Memory B cell (primary cell): ENCODE measurements around the gene RBM39.
"Not testable (repeated sequence)": the region's sequence is repeated elsewhere in the genome, so short reads cannot be mapped to it uniquely, and the experiment has no call there.

ENCODE experiments used
- ATAC-seq: fragments of 150-1000 bp; cut with Tn5 transposase; 2 replicates; pipeline ENCODE4 v1.10.0; 2021; ENCODE audit warnings: low read depth, mild to moderate bottlenecking, moderate library complexity
- DNase-seq, 2 donors: peaks; one replicate each; pipeline ENCODE4 v3.0.0; 2022; ENCODE audit warnings: low spot score in 2 of 2
- H3K27ac Mint-ChIP-seq: one replicate; pipeline ENCODE4 v1.8.0; 2022; ENCODE audit warnings: mild to moderate bottlenecking, moderate library complexity, mixed read lengths
- H3K27me3 Mint-ChIP-seq: one replicate; pipeline ENCODE4 v1.8.0; 2022; ENCODE audit warnings: mixed read lengths
- H3K36me3 Mint-ChIP-seq: one replicate; pipeline ENCODE4 v1.8.0; 2022; ENCODE audit warnings: mild to moderate bottlenecking, mixed read lengths
- H3K4me1 Mint-ChIP-seq: one replicate; pipeline ENCODE4 v1.8.0; 2022; ENCODE audit warnings: mixed read lengths
- H3K4me3 Mint-ChIP-seq: one replicate; pipeline ENCODE4 v1.8.0; 2022; ENCODE audit warnings: mild to moderate bottlenecking, moderate library complexity, mixed read lengths
- H3K9me3 Mint-ChIP-seq: one replicate; pipeline ENCODE4 v1.8.0; 2022; ENCODE audit warnings: mixed read lengths

RBM39 gene

DNA sequence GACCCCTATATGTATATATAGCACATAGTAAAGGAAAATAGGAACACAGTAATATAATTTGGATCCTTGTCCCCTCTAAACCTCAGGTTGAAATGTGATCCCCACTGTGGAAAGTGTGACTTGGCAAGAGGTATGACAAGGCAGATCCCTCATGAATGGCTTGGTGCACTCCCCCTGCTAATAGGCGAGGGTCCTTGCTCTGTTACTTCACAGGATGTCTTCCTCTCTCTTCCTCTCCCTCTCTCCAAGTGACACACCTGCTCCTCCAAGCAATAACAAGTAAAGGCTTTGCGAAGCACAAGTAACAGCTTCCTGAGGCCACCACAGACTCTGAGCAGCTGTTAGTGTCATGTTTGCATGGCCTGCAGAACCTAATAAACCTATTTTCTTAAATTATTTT is 26.4 kb downstream of the RBM39 start:
- ATAC-seq: no peak
- peaks cover 23% of the 10 kb centered on the region for H3K36me3 Mint-ChIP-seq
- H3K27ac Mint-ChIP-seq: no peak overlapping the region
- H3K4me3 Mint-ChIP-seq: no peak overlapping the region
- H3K27me3 Mint-ChIP-seq: no peaks in the 10 kb centered on the region
- DNase-seq: no peak
- no peaks in the 10 kb centered on the region for H3K9me3 Mint-ChIP-seq
- peaks cover 8% of the 10 kb centered on the region for H3K4me1 Mint-ChIP-seq

DNA sequence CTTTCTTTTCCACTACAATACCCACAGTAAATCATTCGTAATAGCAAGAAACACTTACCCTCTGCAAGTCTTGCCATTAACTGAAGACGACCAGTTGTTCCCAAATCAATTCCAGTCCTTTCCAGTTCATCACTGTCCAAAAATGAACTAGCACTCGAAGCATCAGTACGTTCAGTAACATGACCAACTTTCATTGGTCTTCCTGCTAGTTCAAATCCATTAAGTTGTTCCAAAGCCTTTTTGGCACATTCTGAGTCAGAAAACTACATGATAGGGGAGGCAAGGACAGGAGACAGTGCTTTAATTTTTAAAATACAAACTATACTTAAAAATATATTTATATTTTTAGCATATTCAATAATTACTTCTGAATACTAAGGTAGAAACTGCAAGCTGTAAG is 27.9 kb downstream of the RBM39 start:
- DNase-seq: no peak
- Mint-ChIP-seq H3K4me1 (peaks cover 11% of the 10 kb centered on the region), H3K27ac (peak overlapping the region; percentile 71), H3K9me3 (no peaks in the 10 kb centered on the region), H3K27me3 (no peaks in the 10 kb centered on the region), H3K36me3 (peaks cover 20% of the 10 kb centered on the region), H3K4me3 (no peak overlapping the region)
- no peak for ATAC-seq

GRCh38 chr20:35713120-35713519 is 28.9 kb downstream of the RBM39 start:
- H3K9me3 Mint-ChIP-seq, H3K4me3 Mint-ChIP-seq, H3K27ac Mint-ChIP-seq, DNase-seq, H3K27me3 Mint-ChIP-seq, ATAC-seq: not testable (repeated sequence)
- peaks cover 11% of the 10 kb centered on the region for H3K4me1 Mint-ChIP-seq
- peaks cover 19% of the 10 kb centered on the region for H3K36me3 Mint-ChIP-seq

GRCh38 chr20:35711588-35712209 is 30.4 kb downstream of the RBM39 start:
- Mint-ChIP-seq H3K36me3 (peaks cover 19% of the 10 kb centered on the region), H3K4me3 (no peak overlapping the region), H3K27me3 (no peaks in the 10 kb centered on the region), H3K27ac (peak overlapping the region; percentile 64), H3K9me3 (no peaks in the 10 kb centered on the region), H3K4me1 (peaks cover 9% of the 10 kb centered on the region)
- DNase-seq (no peak), ATAC-seq (no peak)

- Mint-ChIP-seq H3K27me3 (no peaks in the 10 kb centered on the region), H3K36me3 (peaks cover 17% of the 10 kb centered on the region), H3K4me1 (peaks cover 9% of the 10 kb centered on the region), H3K9me3 (no peaks in the 10 kb centered on the region), H3K27ac (peak overlapping the region; percentile 64), H3K4me3 (no peak overlapping the region)
- ATAC-seq: no peak
- no peak for DNase-seq
These were observed 31.0 kb downstream of the RBM39 start for GRCh38 chr20:35710884-35711587.

DNA sequence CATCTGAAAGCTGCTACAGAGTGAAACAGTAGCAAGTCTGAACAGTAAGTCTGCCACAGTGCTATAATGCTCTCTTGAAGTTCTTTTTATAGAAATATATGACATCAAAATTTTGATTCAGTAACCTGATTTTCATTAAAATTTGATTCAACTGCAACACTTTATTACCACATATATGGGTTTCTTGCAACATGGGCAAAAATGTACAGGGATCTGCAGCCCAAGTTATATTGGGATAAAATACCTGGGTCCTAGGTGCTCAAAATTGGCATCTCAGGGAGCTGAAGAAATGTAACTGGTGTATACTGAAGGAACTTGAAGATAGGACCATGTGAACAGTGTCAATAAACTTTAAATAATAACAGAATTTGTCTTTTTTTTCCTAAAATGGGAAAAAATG is 32.0 kb downstream of the RBM39 start:
- peaks cover 7% of the 10 kb centered on the region for H3K4me1 Mint-ChIP-seq
- H3K36me3 Mint-ChIP-seq: peaks cover 15% of the 10 kb centered on the region
- DNase-seq: no peak
- no peak overlapping the region for H3K4me3 Mint-ChIP-seq
- no peak for ATAC-seq
- no peak overlapping the region for H3K27ac Mint-ChIP-seq
- H3K27me3 Mint-ChIP-seq: no peaks in the 10 kb centered on the region
- H3K9me3 Mint-ChIP-seq: no peaks in the 10 kb centered on the region

DNA sequence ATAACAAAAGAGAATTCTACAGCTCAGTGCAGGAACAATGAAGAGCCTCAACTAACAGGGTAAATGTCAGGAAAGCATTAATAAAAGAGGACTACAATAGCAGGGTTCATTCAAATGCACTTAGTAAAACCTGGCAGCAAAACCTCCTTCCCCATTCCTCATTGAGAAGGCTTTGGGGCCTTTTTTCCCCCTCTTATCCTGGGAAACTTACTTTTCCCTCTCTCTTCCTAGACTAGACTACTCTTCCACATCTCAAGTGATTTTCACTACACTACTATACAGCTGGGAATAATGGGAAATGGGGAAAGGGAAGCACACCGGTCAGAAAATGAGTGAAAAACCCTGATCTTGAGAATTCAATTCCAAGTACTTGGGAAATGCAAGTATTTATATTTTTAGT is 32.8 kb downstream of the RBM39 start:
- Mint-ChIP-seq H3K36me3 (peaks cover 18% of the 10 kb centered on the region), H3K4me1 (peaks cover 7% of the 10 kb centered on the region), H3K27ac (peak overlapping the region; percentile 53), H3K9me3 (no peaks in the 10 kb centered on the region), H3K27me3 (no peaks in the 10 kb centered on the region), H3K4me3 (no peak overlapping the region)
- no peak for DNase-seq
- no peak for ATAC-seq

GRCh38 chr20:35708502-35708901 is 33.6 kb downstream of the RBM39 start:
- no peak overlapping the region for H3K27ac Mint-ChIP-seq
- H3K4me3 Mint-ChIP-seq: no peak overlapping the region
- H3K4me1 Mint-ChIP-seq: peaks cover 4% of the 10 kb centered on the region
- H3K27me3 Mint-ChIP-seq: no peaks in the 10 kb centered on the region
- no peak for DNase-seq
- no peaks in the 10 kb centered on the region for H3K9me3 Mint-ChIP-seq
- no peak for ATAC-seq
- peaks cover 21% of the 10 kb centered on the region for H3K36me3 Mint-ChIP-seq

DNA sequence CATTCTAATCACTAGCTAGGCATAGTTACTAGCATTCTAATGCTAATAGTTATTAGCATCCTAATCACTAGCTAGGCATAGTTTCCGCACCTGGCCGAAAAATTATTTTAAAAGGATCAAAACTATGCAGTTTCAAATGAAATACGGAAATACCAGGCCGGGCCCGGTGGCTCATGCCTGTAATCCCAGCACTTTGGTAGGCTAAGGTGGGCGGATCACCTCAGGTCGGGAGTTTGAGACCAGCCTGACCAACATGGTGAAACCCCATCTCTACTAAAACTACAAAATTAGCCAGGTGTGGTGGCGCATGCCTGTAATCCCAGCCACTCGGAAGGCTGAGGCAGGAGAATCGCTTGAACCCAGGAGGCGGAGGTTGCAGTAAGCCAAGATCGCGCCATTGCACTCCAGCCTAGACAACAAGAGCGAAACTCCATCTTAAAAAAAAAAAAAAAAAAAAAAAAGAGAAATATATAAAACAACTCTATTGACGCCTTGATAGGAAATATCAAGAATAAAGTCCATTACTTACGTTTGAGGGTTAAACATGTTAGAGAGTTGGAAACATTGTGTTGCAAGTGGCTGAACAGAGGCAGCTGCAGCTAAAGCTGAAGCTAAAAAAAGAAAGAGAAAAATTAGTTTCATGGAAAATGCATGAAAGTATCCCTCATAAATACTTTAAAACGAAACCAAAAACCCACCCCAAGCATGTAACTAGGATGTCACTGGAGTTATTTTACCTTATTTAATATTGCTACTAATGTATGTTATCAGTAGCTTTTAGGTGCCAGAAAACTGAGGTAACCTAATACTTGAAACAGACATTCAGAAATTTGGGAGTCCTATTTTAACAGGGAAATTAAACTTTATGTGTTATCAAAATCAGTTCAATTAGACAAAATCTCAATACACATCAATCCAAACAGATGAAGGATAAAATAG is 35.2 kb downstream of the RBM39 start:
- not testable (repeated sequence) for H3K27me3 Mint-ChIP-seq, H3K9me3 Mint-ChIP-seq, DNase-seq, H3K27ac Mint-ChIP-seq, H3K4me3 Mint-ChIP-seq, H3K4me1 Mint-ChIP-seq, ATAC-seq
- H3K36me3 Mint-ChIP-seq: peaks cover 19% of the 10 kb centered on the region

DNA sequence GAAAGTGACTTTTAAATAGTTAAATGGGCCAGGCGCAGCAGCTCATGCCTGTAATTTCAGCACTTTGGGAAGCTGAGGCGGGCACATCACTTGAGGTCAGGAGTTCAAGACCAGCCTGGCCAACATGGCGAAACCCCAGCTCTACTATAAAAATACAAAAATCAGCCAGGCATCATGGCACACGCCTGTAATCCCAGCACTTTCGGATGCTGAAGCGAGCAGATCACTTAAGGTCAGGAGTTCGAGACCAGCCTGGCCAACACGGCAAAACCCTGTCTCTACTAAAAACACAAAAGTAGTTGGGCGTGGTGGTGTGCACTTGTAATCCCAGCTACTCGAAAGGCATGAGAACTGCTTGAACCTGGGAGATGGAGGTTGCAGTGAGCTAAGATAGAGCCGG is 36.2 kb downstream of the RBM39 start:
- H3K27me3 Mint-ChIP-seq, ATAC-seq, DNase-seq, H3K4me1 Mint-ChIP-seq, H3K27ac Mint-ChIP-seq, H3K9me3 Mint-ChIP-seq, H3K4me3 Mint-ChIP-seq: not testable (repeated sequence)
- H3K36me3 Mint-ChIP-seq: peaks cover 19% of the 10 kb centered on the region

- ATAC-seq (no peak), DNase-seq (no peak)
- no peak overlapping the region for H3K4me3 Mint-ChIP-seq
- peaks cover 16% of the 10 kb centered on the region for H3K36me3 Mint-ChIP-seq
- peaks cover 7% of the 10 kb centered on the region for H3K4me1 Mint-ChIP-seq
- H3K27ac Mint-ChIP-seq: no peak overlapping the region
- H3K27me3 Mint-ChIP-seq: no peaks in the 10 kb centered on the region
- H3K9me3 Mint-ChIP-seq: no peaks in the 10 kb centered on the region
These were observed 37.4 kb downstream of the RBM39 start for GRCh38 chr20:35704514-35705261.

DNA sequence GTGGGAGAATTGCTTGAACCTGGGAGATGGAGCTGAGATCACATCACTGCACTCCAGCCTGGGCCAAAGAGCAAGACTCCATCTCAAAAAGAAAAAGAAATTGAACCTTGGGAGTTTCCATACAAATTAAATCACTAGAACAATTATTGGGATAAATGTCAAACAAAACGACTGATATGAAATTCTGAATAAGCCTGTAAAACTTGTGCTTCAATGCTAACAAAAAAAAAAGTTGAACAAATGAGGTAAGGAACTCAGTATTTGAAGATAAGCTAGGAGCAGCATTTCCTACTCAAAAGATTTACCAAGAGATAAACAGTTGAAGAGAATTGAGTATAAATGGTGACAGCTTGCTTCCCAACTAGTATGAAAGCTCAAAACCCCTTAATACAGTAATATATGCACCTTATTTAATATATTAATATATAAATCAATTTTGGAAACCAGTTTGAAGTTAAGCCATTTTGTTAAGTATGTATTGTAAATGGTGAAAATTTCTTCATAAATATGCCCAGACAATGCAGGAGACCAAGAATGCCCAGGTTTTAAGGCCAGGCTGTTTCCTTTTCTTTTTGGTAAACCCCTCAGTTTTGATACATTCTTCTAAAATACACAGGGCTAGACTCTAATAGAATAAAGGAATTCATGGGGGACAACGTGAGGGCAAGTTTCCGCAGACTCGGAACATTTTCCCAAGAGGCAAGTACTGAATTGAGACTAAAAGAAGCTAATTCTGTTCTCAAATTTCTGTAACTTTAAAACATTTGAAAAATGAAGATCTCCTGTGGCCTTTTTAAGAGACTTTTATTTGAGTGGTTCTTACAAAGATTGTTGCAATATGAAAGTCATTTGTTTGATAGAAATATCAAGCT is 39.0 kb downstream of the RBM39 start:
- ATAC-seq (no peak), DNase-seq (no peak)
- no peak overlapping the region for H3K4me3 Mint-ChIP-seq
- H3K4me1 Mint-ChIP-seq: peaks cover 10% of the 10 kb centered on the region
- H3K9me3 Mint-ChIP-seq: no peaks in the 10 kb centered on the region
- H3K27me3 Mint-ChIP-seq: no peaks in the 10 kb centered on the region
- peak overlapping the region; percentile 46 for H3K27ac Mint-ChIP-seq
- peaks cover 11% of the 10 kb centered on the region for H3K36me3 Mint-ChIP-seq
